Stimulated activated CD4-positive, alpha-beta T cell treated with anti-CD3 and anti-CD28 coated beads, Interleukin-15, amount 100 ng/mL, for 1 hour (primary cell): ENCODE measurements around the gene JAML.

Experiments
- DNase-seq, 2 donors: peaks; one replicate each; pipeline ENCODE4 v3.0.0-alpha.2; 2020; ENCODE audit warnings: low read depth in 1 of 2, low spot score in 1 of 2

Gene JAML

DNA sequence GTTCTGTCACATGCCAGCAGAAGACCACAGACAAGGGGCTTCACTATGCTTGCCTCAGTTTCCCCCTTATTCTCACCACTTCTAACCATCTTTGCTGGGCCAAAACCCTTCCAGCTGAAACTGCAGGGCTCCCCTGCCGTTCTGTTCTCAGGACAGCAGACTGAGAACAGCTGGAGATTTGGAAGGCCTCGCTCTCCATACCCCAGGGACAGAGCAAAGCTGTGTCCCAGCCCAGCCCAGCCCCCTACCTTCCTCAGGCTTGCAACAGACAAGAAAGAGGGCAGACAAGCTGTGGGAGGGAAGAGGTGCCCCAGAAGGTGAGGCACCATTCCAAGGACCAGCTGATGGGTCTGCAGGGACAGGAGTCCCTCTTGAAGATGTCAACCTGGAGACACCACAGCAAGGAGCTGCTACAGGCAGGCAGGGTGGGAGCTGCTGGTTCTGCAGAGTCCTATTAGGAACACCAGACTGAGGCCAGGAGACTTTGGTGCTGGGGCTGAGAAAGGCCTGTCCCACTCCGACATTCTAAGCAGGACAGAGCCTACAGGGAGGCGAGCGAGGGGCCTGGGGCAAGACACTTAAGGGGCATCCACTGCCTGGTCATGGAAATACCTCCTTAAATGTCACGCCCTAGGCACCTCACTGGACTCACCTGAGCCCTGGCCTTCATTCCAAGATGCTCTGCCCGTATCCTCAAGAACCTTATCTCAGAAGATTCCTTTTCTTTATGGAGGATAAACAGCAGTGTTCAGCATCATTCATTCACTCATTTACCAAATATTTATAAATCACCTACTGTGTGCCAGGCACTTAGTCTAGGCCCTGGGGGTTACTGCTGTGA, 55.3 kb downstream of the JAML start:
- no peak for DNase-seq

DNA sequence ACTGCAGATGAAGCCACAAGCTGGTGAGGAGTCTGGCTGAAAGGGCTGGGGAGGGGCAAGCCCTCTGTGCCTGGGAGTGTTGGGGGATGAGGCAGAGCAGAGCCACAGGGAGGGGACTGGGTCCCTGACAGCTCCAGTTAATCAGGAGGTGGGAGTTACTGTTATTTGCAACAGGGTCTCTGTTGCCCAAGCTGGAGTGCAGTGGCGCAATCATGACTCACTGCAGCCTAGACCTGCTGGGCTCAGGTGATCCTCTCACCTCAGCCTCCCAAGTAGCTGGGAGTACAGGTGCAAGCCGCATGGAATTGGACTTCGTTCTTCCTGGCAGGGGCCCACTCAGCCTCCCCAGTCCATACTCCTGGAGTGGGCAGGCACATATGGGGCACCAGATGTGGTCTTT, 56.1 kb downstream of the JAML start:
- DNase-seq: no peak

DNA sequence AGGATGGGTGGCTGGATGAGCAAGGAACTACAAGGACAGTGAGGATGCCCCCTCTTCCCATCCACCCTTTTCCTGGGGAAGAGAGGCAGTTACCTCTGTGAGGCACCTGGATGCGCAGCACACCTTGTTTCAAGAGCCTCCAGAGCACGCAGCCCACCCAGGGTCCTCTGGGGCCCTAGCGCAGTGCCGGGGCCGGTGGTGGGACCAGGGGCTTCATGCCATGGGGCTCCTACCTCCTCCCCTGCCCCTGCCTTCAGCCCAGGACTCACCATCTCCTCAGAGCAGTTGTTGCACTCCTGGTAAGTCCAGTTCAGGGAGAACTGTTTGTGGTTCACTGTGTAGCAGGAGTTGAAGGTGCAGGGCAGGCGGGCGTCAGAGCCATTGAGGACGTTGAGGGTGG, 56.5 kb downstream of the JAML start:
- DNase-seq: no peak

DNA sequence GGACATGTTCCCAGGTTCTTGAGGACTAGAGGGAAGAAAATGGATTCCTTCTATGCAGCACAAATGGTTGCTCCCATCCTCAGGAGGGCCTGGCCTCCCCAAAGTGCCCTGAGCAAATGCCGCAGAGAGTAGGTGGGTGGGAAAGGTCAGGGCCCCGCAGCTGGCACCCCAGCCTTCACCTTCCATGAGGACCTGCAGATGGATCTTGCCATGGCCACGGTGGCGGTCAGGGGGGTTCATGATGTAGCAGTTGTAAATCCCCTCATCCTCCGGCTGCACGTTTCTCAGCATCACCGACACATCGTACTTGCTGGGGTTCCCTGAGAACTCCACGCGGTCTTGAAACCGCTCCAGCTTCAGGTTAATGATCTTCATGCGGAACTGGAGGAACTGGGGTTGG, 56.9 kb downstream of the JAML start:
- no peak for DNase-seq

- DNase-seq: no peak
Measured at GRCh38 chr11:118167253-118167652, 57.6 kb downstream of the JAML start.

DNA sequence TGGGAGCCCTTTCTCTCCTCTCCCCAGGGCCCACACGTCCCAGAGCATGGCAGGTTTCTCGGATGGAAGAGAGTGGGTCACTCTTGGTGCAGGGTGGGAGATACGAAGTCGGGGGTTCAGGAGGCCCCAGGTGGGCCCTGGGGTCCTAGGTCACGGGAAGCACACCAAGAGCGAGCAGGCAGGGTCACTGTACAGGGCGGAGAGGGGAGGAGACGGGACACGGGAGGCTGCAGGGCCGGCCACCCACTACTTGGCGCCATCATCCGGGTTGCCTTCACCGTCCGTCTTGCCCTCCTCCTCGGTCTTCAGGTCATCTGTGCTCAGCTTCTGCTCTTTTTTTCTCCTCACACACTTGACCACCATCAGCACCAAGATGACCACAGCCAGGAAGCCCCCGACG, 58.2 kb downstream of the JAML start:
- no peak for DNase-seq

GRCh38 chr11:118164885-118165284, 59.9 kb downstream of the JAML start:
- no peak for DNase-seq

- DNase-seq: no peak
Measured at GRCh38 chr11:118163494-118163893, 61.3 kb downstream of the JAML start.

DNA sequence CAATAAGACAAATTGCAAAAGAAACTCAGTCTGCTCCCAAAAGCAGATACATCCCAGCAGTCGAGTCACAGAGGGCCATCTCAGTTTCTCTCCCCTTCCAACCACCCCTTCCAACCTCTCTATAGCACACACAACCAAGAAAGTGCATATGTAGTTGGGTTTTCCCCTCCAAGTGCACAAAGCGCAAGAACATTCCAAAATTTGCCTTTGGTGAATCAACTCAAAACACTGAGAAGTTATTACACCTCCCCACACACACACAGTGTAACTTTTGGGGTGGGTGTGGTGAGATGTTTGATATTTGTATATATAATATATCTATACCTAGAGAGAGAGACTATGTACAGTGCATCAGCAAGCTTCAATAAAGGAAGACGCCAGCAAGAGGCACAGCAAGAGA, 62.0 kb downstream of the JAML start:
- DNase-seq: no peak

GRCh38 chr11:118161786-118162185, 63.0 kb downstream of the JAML start:
- DNase-seq: no peak

- no peak for DNase-seq
Measured at GRCh38 chr11:118157186-118157895, 67.5 kb downstream of the JAML start.

DNA sequence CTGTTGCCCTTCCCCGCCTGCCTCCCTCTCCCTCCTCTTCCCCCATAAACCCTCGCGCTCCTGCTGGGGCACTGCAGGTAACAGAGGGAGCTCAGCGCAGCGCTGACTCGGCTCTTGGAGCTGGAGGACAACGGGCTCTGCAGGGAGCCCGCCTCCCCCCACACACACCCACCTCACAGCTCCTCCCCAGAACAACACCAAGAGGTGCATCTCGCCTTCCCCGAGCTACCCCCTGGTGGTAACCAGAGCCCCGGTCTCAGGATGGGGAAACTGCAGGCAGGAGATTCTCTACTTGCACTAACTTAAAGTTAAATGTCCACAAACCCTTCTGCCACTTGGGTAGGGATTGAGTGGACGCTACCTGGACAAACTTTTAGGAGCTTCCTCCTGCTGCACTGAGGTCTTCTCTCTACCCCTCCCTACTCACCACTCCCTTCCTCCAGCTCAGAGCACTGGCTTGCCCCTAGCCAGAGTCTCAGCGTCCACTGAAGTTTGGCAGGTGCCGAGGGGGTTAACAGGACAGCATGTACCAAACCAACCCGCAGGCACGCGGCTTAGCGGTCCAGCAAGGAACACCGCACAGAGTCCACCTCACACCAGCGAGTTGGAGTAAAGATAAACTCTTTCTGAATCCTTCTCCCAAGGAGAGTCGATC, 68.2 kb downstream of the JAML start:
- DNase-seq: no peak

DNA sequence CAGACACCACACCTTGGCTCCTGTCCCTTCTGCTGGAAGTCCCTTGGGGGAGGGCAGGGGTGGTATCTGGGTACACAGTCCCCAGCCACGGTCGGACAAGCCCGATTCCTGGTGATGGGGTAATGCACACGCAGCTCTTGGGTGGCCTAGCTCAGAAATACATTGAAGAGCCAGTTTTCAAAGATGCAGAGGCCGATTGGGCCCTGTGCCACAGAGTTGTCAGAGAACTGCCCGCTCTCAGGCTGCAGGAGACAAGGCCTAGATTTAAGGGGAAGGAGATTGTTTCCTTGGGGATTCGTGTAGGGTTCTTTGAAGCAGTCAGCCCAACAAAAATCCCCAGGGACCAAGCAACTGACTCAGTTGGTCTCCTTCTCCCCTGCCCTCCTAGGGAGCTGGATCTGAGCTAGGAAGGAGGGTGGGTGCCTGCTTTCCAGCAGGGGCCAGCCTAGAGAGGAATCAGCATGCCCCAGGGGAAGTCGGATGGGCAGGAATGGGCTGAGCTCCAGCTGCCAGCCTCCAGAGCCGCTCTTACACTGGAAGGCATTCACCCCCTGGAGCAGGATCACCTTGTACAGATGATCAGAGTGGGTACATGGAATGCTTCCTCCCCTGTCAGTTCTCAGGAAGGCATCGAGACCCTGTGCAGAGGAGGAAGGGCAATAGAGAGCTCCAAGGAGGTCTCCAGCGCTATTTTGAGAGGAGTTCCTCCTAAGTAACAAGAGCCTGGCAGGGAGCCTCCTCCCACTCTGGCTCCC, 68.9 kb downstream of the JAML start:
- no peak for DNase-seq

DNA sequence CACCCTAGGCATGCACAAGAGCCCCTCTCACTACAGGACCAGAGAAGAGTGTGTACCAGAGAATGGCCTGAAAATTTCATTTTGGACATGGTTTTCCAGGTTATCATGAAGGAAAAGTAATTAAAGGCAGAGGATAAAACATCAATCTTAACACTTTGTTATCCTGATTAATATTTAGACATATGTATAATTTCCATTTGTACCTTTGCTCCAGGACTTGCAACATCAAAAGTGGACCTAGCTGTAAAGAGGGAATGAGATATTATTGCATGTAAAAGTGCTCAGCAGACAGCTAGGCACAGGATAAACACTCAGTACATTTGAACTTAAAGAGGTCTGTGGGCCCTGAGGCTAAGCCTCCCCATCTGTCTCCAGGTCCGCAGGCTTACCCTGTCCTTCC, 70.2 kb downstream of the JAML start:
- DNase-seq: no peak

GRCh38 chr11:118153976-118154375, 70.8 kb downstream of the JAML start:
- DNase-seq: no peak

DNA sequence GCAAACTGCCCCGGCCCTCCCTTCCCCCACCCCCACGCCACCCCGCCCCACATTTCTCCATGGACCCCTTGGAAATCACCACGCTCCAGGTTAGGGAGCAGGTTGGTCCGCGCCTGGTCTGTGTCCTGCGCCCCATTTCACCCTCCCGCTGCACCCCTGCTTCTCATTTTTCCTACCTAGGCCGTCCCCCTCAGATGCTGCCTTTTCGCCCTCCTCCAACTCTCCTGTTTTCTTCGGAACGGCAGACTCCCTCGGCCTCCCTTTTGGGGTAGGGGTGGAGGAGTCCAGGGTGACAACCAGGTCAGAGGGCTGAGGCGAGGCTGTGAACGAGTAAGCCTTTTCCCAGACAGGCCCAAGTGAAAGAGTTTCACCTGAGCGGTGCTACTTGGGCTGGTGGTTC, 71.3 kb downstream of the JAML start:
- no peak for DNase-seq

GRCh38 chr11:118152552-118153471, 72.0 kb downstream of the JAML start, which contains the start of gene SCN4B:
SCN4B (minus strand) TSS chr11:118152823; CDS start chr11:118152673, 150 bp downstream.
- no peak for DNase-seq

DNA sequence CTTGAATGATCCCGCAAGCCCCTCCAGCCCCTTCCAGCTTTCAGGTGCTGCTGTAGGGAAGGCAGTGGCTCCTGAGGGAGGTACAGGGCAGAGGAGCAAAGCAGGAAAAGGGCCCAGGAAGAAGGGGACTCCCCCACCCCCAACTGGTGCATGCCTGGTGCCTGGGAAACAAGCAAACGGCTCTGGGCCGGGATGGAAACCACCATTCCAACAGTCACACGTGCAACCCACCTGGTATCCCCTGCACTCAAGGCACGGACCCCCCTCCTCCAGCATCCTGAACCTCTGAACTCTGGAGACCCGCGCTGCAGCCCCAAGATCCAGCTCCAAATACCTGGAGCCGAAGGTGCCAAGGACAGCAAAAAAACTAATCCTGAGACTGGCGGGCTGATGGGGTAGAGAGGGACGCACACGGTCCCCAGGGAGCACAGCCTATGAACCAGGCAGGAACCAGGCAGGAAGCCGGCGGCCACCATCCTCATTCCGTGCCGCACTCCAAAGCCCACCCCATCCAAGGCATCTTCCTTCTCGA, 72.7 kb downstream of the JAML start:
- no peak for DNase-seq

GRCh38 chr11:118151431-118151830, 73.4 kb downstream of the JAML start:
- no peak for DNase-seq

- no peak for DNase-seq
Measured at GRCh38 chr11:118149493-118149892, 75.3 kb downstream of the JAML start.
